HFFc6 (cell line): Measurements from ENCODE around the gene UQCC3. TPM values are rescaled to one million over a fixed set of nuclear protein-coding genes. Genes with fewer than 3 reads are reported as not detected.
"Not testable (repeated sequence)": the region's sequence is repeated elsewhere in the genome, so short reads cannot be mapped to it uniquely, and the experiment has no call there.

Experiments
- DNase-seq: peaks from one replicate; pipeline ENCODE4 v3.0.0-alpha.2; 2018
- H3K27ac Mint-ChIP-seq: 2 replicates; pipeline ENCODE4 v1.8.0; 2020; ENCODE audit warnings: mild to moderate bottlenecking, mixed read lengths
- H3K27me3 Mint-ChIP-seq: 2 replicates; pipeline ENCODE4 v1.8.0; 2021; ENCODE audit warnings: mild to moderate bottlenecking, moderate library complexity, mixed read lengths; ENCODE audit not compliant: insufficient read depth
- H3K36me3 Mint-ChIP-seq: 2 replicates; pipeline ENCODE4 v1.8.0; 2021; ENCODE audit warnings: low read depth, mixed read lengths
- H3K4me1 Mint-ChIP-seq: 2 replicates; pipeline ENCODE4 v1.8.0; 2020; ENCODE audit warnings: low read depth, mixed read lengths
- H3K4me3 Mint-ChIP-seq: 2 replicates; pipeline ENCODE4 v1.8.0; 2020; ENCODE audit warnings: mild to moderate bottlenecking, moderate library complexity, mixed read lengths
- H3K9me3 Mint-ChIP-seq: 2 replicates; pipeline ENCODE4 v1.8.0; 2020; ENCODE audit warnings: mild to moderate bottlenecking, mixed read lengths
- total RNA-seq, 6 experiments: library from RNA; stranded (reverse); fragmentation: NEBNext Ultra II Directional; extraction: Animal tissue kit (Norgen Biotek cat#: 25700); gene quantifications; 2 replicates in 1 of 6; 3 replicates in 5 of 6; pipeline ENCODE4 v1.2.3, GENCODE V29; 2021
- TF ChIP-seq, protein P1 (sequence below): fragments of 200-600 bp; sonication (generic); IDR thresholded peaks from 2 replicates; pipeline ENCODE4 v1.5.0; 2021; ENCODE audit warnings: antibody characterized with exemption, mild to moderate bottlenecking

Gene UQCC3
- total RNA-seq, 6 experiments from 2014 or later = 9.8 to 14.2 (median 11.3) TPM

GRCh38 chr11:62702246-62702645 is 30.8 kb downstream of the UQCC3 start:
- Mint-ChIP-seq H3K27me3 (no peaks in the 10 kb centered on the region; the same call in 1 of the 2 replicates), H3K9me3 (no peaks in the 10 kb centered on the region)

DNA sequence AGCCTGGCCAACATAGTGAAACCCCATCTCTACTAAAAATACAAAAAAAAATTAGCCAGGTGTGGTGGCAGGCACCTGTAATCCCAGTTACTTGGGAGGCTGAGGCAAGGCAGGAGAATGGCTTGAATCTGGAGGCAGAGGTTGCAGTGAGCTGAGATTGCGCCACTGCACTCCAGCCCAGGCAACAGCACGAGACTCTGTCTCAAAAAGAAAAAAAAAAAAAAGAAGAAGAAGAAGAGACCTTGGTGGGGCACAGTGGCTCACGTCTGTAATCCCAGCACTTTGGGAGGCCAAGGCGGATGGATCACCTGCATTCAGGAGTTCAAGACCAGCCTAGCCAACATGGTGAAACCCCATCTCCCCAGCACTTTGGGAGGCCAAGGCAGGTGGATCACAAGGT is 32.4 kb downstream of the UQCC3 start:
- peaks cover 25% of the 10 kb centered on the region for H3K36me3 Mint-ChIP-seq
- DNase-seq, H3K27me3 Mint-ChIP-seq, H3K27ac Mint-ChIP-seq, H3K9me3 Mint-ChIP-seq, H3K4me3 Mint-ChIP-seq: not testable (repeated sequence)
- peaks cover 25% of the 10 kb centered on the region for H3K4me1 Mint-ChIP-seq

More at GRCh38 chr11:62702246-62702645, 30.8 kb downstream of the UQCC3 start:
- DNase-seq = no peak
- TF ChIP-seq, protein P1, sequence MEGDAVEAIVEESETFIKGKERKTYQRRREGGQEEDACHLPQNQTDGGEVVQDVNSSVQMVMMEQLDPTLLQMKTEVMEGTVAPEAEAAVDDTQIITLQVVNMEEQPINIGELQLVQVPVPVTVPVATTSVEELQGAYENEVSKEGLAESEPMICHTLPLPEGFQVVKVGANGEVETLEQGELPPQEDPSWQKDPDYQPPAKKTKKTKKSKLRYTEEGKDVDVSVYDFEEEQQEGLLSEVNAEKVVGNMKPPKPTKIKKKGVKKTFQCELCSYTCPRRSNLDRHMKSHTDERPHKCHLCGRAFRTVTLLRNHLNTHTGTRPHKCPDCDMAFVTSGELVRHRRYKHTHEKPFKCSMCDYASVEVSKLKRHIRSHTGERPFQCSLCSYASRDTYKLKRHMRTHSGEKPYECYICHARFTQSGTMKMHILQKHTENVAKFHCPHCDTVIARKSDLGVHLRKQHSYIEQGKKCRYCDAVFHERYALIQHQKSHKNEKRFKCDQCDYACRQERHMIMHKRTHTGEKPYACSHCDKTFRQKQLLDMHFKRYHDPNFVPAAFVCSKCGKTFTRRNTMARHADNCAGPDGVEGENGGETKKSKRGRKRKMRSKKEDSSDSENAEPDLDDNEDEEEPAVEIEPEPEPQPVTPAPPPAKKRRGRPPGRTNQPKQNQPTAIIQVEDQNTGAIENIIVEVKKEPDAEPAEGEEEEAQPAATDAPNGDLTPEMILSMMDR = no peak
- Mint-ChIP-seq H3K4me3 (no peak overlapping the region), H3K27ac (no peak overlapping the region), H3K36me3 (peaks cover 30% of the 10 kb centered on the region), H3K4me1 (peaks cover 19% of the 10 kb centered on the region)

GRCh38 chr11:62705413-62705812 is 33.9 kb downstream of the UQCC3 start:
- TF ChIP-seq, protein P1 = no peak; the same call in 1 of the 2 replicates
- no peak for DNase-seq
- H3K27me3 Mint-ChIP-seq = peaks cover 5% of the 10 kb centered on the region
- H3K36me3 Mint-ChIP-seq = peaks cover 33% of the 10 kb centered on the region
- peak overlapping the region; percentile 98 for H3K27ac Mint-ChIP-seq
- H3K4me3 Mint-ChIP-seq = peak overlapping the region; percentile 94
- H3K4me1 Mint-ChIP-seq = peaks cover 39% of the 10 kb centered on the region
- no peaks in the 10 kb centered on the region for H3K9me3 Mint-ChIP-seq

- Mint-ChIP-seq H3K4me1 (peaks cover 39% of the 10 kb centered on the region), H3K4me3 (peak overlapping the region; percentile 94)
These were observed 34.7 kb downstream of the UQCC3 start for GRCh38 chr11:62705880-62706849.

GRCh38 chr11:62706850-62707247 is 35.4 kb downstream of the UQCC3 start:
- peaks cover 30% of the 10 kb centered on the region for H3K36me3 Mint-ChIP-seq
- H3K27me3 Mint-ChIP-seq = peaks cover 5% of the 10 kb centered on the region
- H3K27ac Mint-ChIP-seq = peak overlapping the region; percentile 63
- no peaks in the 10 kb centered on the region for H3K9me3 Mint-ChIP-seq
- no peak for DNase-seq
- peak overlapping the region; percentile 94 for H3K4me3 Mint-ChIP-seq
- H3K4me1 Mint-ChIP-seq = peaks cover 39% of the 10 kb centered on the region
- TF ChIP-seq, protein P1 = no peak

More at GRCh38 chr11:62705880-62706849, 34.7 kb downstream of the UQCC3 start:
- Mint-ChIP-seq H3K27me3 (peaks cover 5% of the 10 kb centered on the region), H3K27ac (peak overlapping the region; percentile 98), H3K36me3 (peaks cover 34% of the 10 kb centered on the region), H3K9me3 (no peaks in the 10 kb centered on the region)
- DNase-seq = peak; percentile 93
- TF ChIP-seq, protein P1 = no peak
